K562 (cell line): Measurements from ENCODE around the gene SLC16A1. TPM values are rescaled to one million over a fixed set of nuclear protein-coding genes. Genes with fewer than 3 reads are reported as not detected.

Source experiments
- ATAC-seq: fragments of 200-7000 bp; cut with Tn5 transposase; 3 replicates; pipeline ENCODE4 v1.9.1; 2020; ENCODE audit warnings: moderate library complexity
- BruUV-seq: library from RNA; stranded (reverse); fragments of 400-500 nt; replicated peaks from 2 replicates; lab custom pipeline; 2021; lab: Mats Ljungman, UMichigan
- CTCF ChIA-PET: fragments of 300-600 bp; formaldehyde crosslinking; extraction: SDS; loops from one replicate; lab custom pipeline; 2021; ENCODE audit warnings: low intra/inter-chr PET ratio; lab: Yijun Ruan, JAX
- POLR2A ChIA-PET: fragments of 300-600, 350-650 bp; sonication (Branson Sonifier 250); formaldehyde crosslinking; extraction: SDS; loops from one replicate; lab custom pipeline; 2021; ENCODE audit warnings: antibody characterized with exemption, inconsistent platforms; lab: Yijun Ruan, JAX
- DNase-seq, 4 experiments: peaks; one replicate each; pipeline versions ENCODE4 v3.0.0 to v3.0.0-alpha.2; 2011 to 2018; ENCODE audit warnings: low spot score in 3 of 4, mixed read lengths in 3 of 4; ENCODE audit errors: extremely low read depth in 1 of 4
- FAIRE-seq: peaks from 2 replicates; lab custom pipeline; 2011; peaks lifted over from hg19 to GRCh38; lab: Jason Lieb, UNC
- H2AFZ ChIP-seq: 2 replicates; pipeline ENCODE4 v1.6.0; 2011; ENCODE audit warnings: low read depth, low read length, control low read depth, inconsistent platforms
- H3K27ac ChIP-seq: fragments of 200-600 bp; 3 replicates; pipeline ENCODE4 v1.8.0; 2011; ENCODE audit warnings: low read depth, mild to moderate bottlenecking, control low read depth, inconsistent platforms, low read length, moderate library complexity, mixed read lengths; ENCODE audit errors: extremely low read depth
- H3K27me3 ChIP-seq, 2 experiments: fragments of 300-600 bp in 1 of 2; 2 replicates in 1 of 2; 3 replicates in 1 of 2; pipeline versions ENCODE4 v1.6.0 to v1.8.0; 2011; ENCODE audit warnings: inconsistent platforms in 2 of 2, low read length in 2 of 2, mild to moderate bottlenecking in 1 of 2, mixed read lengths in 1 of 2, moderate library complexity in 1 of 2; ENCODE audit not compliant: control insufficient read depth in 2 of 2, insufficient read depth in 2 of 2
- H3K36me3 ChIP-seq: fragments of 300-600 bp; 3 replicates; pipeline ENCODE4 v1.8.0; 2011; ENCODE audit warnings: mild to moderate bottlenecking, low read length, inconsistent platforms; ENCODE audit not compliant: control insufficient read depth, insufficient read depth
- H3K4me1 ChIP-seq, 2 experiments: fragments of 200-600 bp in 1 of 2; replicated peaks in 1 of 2; 2 replicates in 1 of 2; 3 replicates in 1 of 2; pipeline versions ENCODE4 v1.5.1 to v1.8.0; 2011; ENCODE audit warnings: inconsistent platforms in 2 of 2, low read length in 2 of 2, mild to moderate bottlenecking in 1 of 2, mixed read lengths in 1 of 2, moderate library complexity in 1 of 2; ENCODE audit not compliant: control insufficient read depth in 2 of 2, insufficient read depth in 2 of 2
- H3K4me2 ChIP-seq: 2 replicates; pipeline ENCODE4 v1.6.1; 2011; ENCODE audit warnings: low read length, control low read depth, inconsistent platforms, mixed read lengths; ENCODE audit not compliant: insufficient read depth
- H3K4me3 ChIP-seq: fragments of 200-600 bp; sonication (generic), shearing (Covaris generic); 2 replicates; pipeline ENCODE4 v1.5.1; 2016; ENCODE audit warnings: control low read depth, inconsistent platforms
- H3K79me2 ChIP-seq: fragments of 200-600 bp; 3 replicates; pipeline ENCODE4 v1.8.0; 2011; ENCODE audit warnings: low read length, inconsistent platforms; ENCODE audit not compliant: control insufficient read depth, insufficient read depth
- H3K9ac ChIP-seq, 2 experiments: 2 replicates each; pipeline versions ENCODE4 v1.6.0 to v1.6.1; 2011; ENCODE audit warnings: low read depth in 2 of 2, low read length in 2 of 2, control low read depth in 1 of 2, inconsistent platforms in 1 of 2, mild to moderate bottlenecking in 1 of 2, mixed read lengths in 1 of 2; ENCODE audit not compliant: insufficient read depth in 1 of 2
- H3K9me1 ChIP-seq: one replicate; pipeline ENCODE4 v1.6.0; 2011; ENCODE audit warnings: inconsistent platforms, mild to moderate bottlenecking, low read length, moderate library complexity; ENCODE audit not compliant: control insufficient read depth, insufficient read depth
- H3K9me3 ChIP-seq: replicated peaks from 2 replicates; pipeline ENCODE4 v1.5.1; 2011; ENCODE audit warnings: low read depth, low read length, inconsistent platforms; ENCODE audit not compliant: control insufficient read depth, insufficient read depth
- H4K20me1 ChIP-seq: replicated peaks from 2 replicates; pipeline ENCODE4 v1.6.1; 2011; ENCODE audit warnings: low read length, inconsistent platforms, mixed read lengths; ENCODE audit not compliant: control insufficient read depth, insufficient read depth
- BCLAF1 ChIP-seq, 2 experiments: fragments of 450-650 bp in 1 of 2; IDR thresholded peaks; 2 replicates each; pipeline ENCODE4 v1.6.1; 2011 to 2017; ENCODE audit warnings: low read depth in 2 of 2, antibody characterized with exemption in 1 of 2, borderline replicate concordance in 1 of 2, low read length in 1 of 2, mild to moderate bottlenecking in 1 of 2, mixed read lengths in 1 of 2; ENCODE audit not compliant: control insufficient read depth in 1 of 2
- CEBPB ChIP-seq: fragments of 450-650 bp; IDR thresholded peaks from 2 replicates; pipeline ENCODE4 v1.6.1; 2016; ENCODE audit warnings: missing genetic modification characterization, missing compliant biosample characterization
- COPS2 ChIP-seq: fragments of 450-650 bp; conservative IDR thresholded peaks from 2 replicates; pipeline ENCODE4 v1.6.1; 2016; ENCODE audit warnings: mild to moderate bottlenecking, moderate library complexity
- FOXA1 ChIP-seq: fragments of 450-650 bp; IDR thresholded peaks from 2 replicates; pipeline ENCODE4 v1.6.1; 2016; ENCODE audit warnings: mild to moderate bottlenecking, borderline replicate concordance
- GABPB2 ChIP-seq: fragments of 250-450 bp; sonication (Bioruptor Pico); conservative IDR thresholded peaks from 2 replicates; pipeline ENCODE4 v1.5.1; 2021; ENCODE audit warnings: mild to moderate bottlenecking
- HCFC1 ChIP-seq: IDR thresholded peaks from 2 replicates; pipeline ENCODE4 v1.6.1; 2012; ENCODE audit warnings: low read depth, low read length, improper control_type of control experiment
- HNRNPK ChIP-seq: fragments of 200-400 bp; formaldehyde crosslinking; IDR thresholded peaks from one replicate; pipeline ENCODE4 v1.6.1; 2018; ENCODE audit warnings: mild to moderate bottlenecking, low read depth, low read length; ENCODE audit not compliant: poor library complexity, severe bottlenecking
- HOXB6 ChIP-seq: fragments of 250-450 bp; sonication (Bioruptor Pico); IDR thresholded peaks from 2 replicates; pipeline ENCODE4 v1.5.1; 2022; ENCODE audit warnings: mild to moderate bottlenecking, borderline replicate concordance
- PHTF2 ChIP-seq: fragments of 250-450 bp; sonication (Bioruptor Pico); IDR thresholded peaks from 2 replicates; pipeline ENCODE4 v1.5.0; 2021; ENCODE audit warnings: mild to moderate bottlenecking
- STAT5B ChIP-seq: fragments of 250-450 bp; sonication (Bioruptor Pico); IDR thresholded peaks from 2 replicates; pipeline ENCODE4 v1.8.0; 2021; ENCODE audit warnings: mild to moderate bottlenecking, inconsistent platforms
- ZNF3 ChIP-seq: fragments of 250-450 bp; sonication (Bioruptor Pico); IDR thresholded peaks from 2 replicates; pipeline ENCODE4 v1.5.0; 2021; ENCODE audit warnings: mild to moderate bottlenecking, moderate library complexity
- in situ Hi-C: fragments of 300-500 bp; cut with MboI; formaldehyde crosslinking; loops from 4 replicates; pipeline ENCODE4 v1.15.0; 2018; ENCODE audit warnings: inconsistent platforms, mixed read lengths
- intact Hi-C: fragments of 100-400 bp; cut with micrococcal nuclease; formaldehyde crosslinking; loops from 2 replicates; pipeline ENCODE4 v1.14.2; 2022
- polyA plus RNA-seq, 8 experiments: library from polyadenylated mRNA; depleted of rRNA in 4 of 8; stranded (reverse) in 5 of 8; unstranded in 3 of 8; fragments of >200 nt; fragmentation: Nextera tagmentation in 2 of 8; fragmentation: Illumina TruSeq in 1 of 8; extraction: Ambion mirVana in 2 of 8; extraction: Trizol in 1 of 8; gene quantifications; 2 replicates each; pipeline versions ENCODE4 v1.2.1 to v1.2.3, GENCODE V29; 2011 to 2014; ENCODE audit warnings: inconsistent platforms in 1 of 8, missing spikeins in 1 of 8
- total RNA-seq, 7 experiments: library from RNA; depleted of rRNA in 6 of 7; stranded (reverse); fragments of >200 nt in 6 of 7; fragmentation: Illumina TruSeq in 2 of 7; extraction: Trizol in 2 of 7; gene quantifications; 2 replicates each; pipeline versions ENCODE4 v1.2.1 to v1.2.3, GENCODE V29; 2011 to 2021; ENCODE audit warnings: low replicate concordance in 1 of 7
- TF ChIP-seq, protein P1 (sequence below): fragments of 450-650 bp; IDR thresholded peaks from one replicate; pipeline ENCODE4 v1.6.1; 2018; ENCODE audit warnings: mild to moderate bottlenecking, moderate library complexity; ENCODE audit not compliant: partially characterized antibody
- TF ChIP-seq, protein P2 (sequence below): fragments of 250-450 bp; sonication (Bioruptor Pico); IDR thresholded peaks from 2 replicates; pipeline ENCODE4 v1.4.0; 2020; ENCODE audit warnings: borderline replicate concordance

SLC16A1 gene
- total and polyA plus RNA-seq, 9 of the 15 experiments (the other 6 are each of a cell fraction or from before 2014, with no cell fraction given): 73.1 to 244 (median 117) TPM

DNA sequence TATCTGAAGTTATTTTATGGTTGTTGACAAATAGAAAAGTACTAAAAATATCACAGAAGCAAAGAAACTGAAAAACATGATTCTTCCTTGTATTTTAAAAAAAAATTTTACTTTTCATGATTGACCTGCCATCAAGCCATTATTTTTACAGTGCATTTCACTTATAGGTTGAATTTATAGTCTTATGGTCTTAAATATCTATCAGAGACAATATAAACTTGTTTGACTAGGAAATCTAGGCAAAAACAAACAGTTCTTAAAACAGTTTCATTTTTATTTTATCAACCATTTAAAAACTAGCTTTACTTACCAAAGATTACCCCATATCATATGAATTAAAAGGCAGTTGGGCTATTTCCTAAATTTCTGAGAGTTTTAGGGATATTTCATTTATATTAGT, 59.2 kb downstream of the SLC16A1 start:
- FAIRE-seq: no peak
- H3K79me2 ChIP-seq: no peaks in the 10 kb centered on the region
- peaks cover 10% of the 10 kb centered on the region for H3K9me3 ChIP-seq
- H3K9me1 ChIP-seq: no peaks in the 10 kb centered on the region
- TF ChIP-seq, protein P1, sequence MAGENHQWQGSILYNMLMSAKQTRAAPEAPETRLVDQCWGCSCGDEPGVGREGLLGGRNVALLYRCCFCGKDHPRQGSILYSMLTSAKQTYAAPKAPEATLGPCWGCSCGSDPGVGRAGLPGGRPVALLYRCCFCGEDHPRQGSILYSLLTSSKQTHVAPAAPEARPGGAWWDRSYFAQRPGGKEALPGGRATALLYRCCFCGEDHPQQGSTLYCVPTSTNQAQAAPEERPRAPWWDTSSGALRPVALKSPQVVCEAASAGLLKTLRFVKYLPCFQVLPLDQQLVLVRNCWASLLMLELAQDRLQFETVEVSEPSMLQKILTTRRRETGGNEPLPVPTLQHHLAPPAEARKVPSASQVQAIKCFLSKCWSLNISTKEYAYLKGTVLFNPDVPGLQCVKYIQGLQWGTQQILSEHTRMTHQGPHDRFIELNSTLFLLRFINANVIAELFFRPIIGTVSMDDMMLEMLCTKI: no peak
- TF ChIP-seq HNRNPK: no peak
- TF ChIP-seq HOXB6 (CRISPR knock-in tag): no peak
- no peak for TF ChIP-seq HCFC1
- TF ChIP-seq GABPB2 (CRISPR knock-in tag): no peak
- TF ChIP-seq, protein P2, sequence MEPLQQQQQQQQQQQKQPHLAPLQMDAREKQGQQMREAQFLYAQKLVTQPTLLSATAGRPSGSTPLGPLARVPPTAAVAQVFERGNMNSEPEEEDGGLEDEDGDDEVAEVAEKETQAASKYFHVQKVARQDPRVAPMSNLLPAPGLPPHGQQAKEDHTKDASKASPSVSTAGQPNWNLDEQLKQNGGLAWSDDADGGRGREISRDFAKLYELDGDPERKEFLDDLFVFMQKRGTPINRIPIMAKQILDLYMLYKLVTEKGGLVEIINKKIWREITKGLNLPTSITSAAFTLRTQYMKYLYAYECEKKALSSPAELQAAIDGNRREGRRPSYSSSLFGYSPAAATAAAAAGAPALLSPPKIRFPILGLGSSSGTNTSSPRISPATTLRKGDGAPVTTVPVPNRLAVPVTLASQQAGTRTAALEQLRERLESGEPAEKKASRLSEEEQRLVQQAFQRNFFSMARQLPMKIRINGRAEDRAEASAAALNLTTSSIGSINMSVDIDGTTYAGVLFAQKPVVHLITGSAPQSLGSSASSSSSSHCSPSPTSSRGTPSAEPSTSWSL (CRISPR knock-in tag): no peak
- no peak for TF ChIP-seq COPS2
- no peak for TF ChIP-seq ZNF3 (CRISPR knock-in tag)
- no peak for TF ChIP-seq BCLAF1 (IDR thresholded peaks at IDR 0.05; ENCODE audit: borderline replicate concordance in 1 of 2, control insufficient read depth in 1 of 2, low read depth in 2 of 2, low read length in 1 of 2)
- no peak for TF ChIP-seq CEBPB
- TF ChIP-seq PHTF2 (CRISPR knock-in tag): no peak
- TF ChIP-seq FOXA1: no peak
- TF ChIP-seq STAT5B (CRISPR knock-in tag): no peak
- TF ChIP-seq, all 486 proteins: peak for 0
- CTCF ChIA-PET: interaction anchor here (0.6 kb wide), 1 partner anchor 101 kb away, joined by 3 read pairs; no protein-coding TSS in a partner anchor
- ATAC-seq: no peak
- Histone ChIP-seq H3K36me3 (no peaks in the 10 kb centered on the region), H3K4me1 (peaks cover 9 to 13% of the 10 kb centered on the region in 2 experiments; a peak in 4 of 5 replicates), H3K27ac (no peak overlapping the region), H3K4me2 (no peak overlapping the region), H3K4me3 (no peak overlapping the region), H2AFZ (no peak overlapping the region), H3K9ac (no peak overlapping the region), H4K20me1 (no peaks in the 10 kb centered on the region), H3K27me3 (no peaks in the 10 kb centered on the region)
- POLR2A ChIA-PET: interaction anchor here (0.8 to 1.5 kb wide), 2 partner anchors 14 to 17 kb away, joined by 3 to 6 read pairs; no protein-coding TSS in a partner anchor
- no TSS peak for BruUV-seq
- no peak for DNase-seq
- in situ Hi-C loops: no loop called here
- intact Hi-C loops: no loop called here
